IPS-11a (cell line): ENCODE data around the gene ZNF692.
A peak's percentile ranks its signal among the peaks of the same experiment; 100 is the strongest.
"Not testable (repeated sequence)": the region's sequence is repeated elsewhere in the genome, so short reads cannot be mapped to it uniquely, and the experiment has no call there.

Experiments used
- H3K4me3 ChIP-seq: one replicate; pipeline ENCODE4 v1.5.1; 2013; ENCODE audit warnings: low read depth, low read length, control low read depth

ZNF692 gene

GRCh38 chr1:248850124-248850523, 8.8 kb downstream of the ZNF692 start:
- no peak overlapping the region for H3K4me3 ChIP-seq

GRCh38 chr1:248849637-248850036, 9.2 kb downstream of the ZNF692 start:
- H3K4me3 ChIP-seq = no peak overlapping the region

- no peak overlapping the region for H3K4me3 ChIP-seq
Measured at GRCh38 chr1:248849152-248849551, 9.7 kb downstream of the ZNF692 start.

- no peak overlapping the region for H3K4me3 ChIP-seq
Measured at GRCh38 chr1:248848602-248849001, 10.3 kb downstream of the ZNF692 start.

- H3K4me3 ChIP-seq = no peak overlapping the region
Measured at GRCh38 chr1:248847956-248848561, 10.8 kb downstream of the ZNF692 start.

GRCh38 chr1:248847181-248847955, 11.5 kb downstream of the ZNF692 start:
- no peak overlapping the region for H3K4me3 ChIP-seq

GRCh38 chr1:248844526-248844925, 14.4 kb downstream of the ZNF692 start:
- no peak overlapping the region for H3K4me3 ChIP-seq

GRCh38 chr1:248843687-248844086, 15.2 kb downstream of the ZNF692 start:
- no peak overlapping the region for H3K4me3 ChIP-seq

GRCh38 chr1:248842781-248843331, 16.0 kb downstream of the ZNF692 start:
- no peak overlapping the region for H3K4me3 ChIP-seq

GRCh38 chr1:248841702-248842395, 17.0 kb downstream of the ZNF692 start:
- no peak overlapping the region for H3K4me3 ChIP-seq

GRCh38 chr1:248840946-248841345, 17.9 kb downstream of the ZNF692 start:
- no peak overlapping the region for H3K4me3 ChIP-seq

GRCh38 chr1:248839168-248839555, 19.7 kb downstream of the ZNF692 start:
- peak overlapping the region; percentile 88 for H3K4me3 ChIP-seq

- peak overlapping the region; percentile 88 for H3K4me3 ChIP-seq
Measured at GRCh38 chr1:248838357-248839167, 20.3 kb downstream of the ZNF692 start.

- peak within 1 kb of the TSS; percentile 88 for H3K4me3 ChIP-seq
Measured at GRCh38 chr1:248837781-248838356, 21.0 kb downstream of the ZNF692 start, which contains the start of gene ZNF672. Gene ZNF672 (plus strand): TSS chr1:248838224. CDS start chr1:248847275, 9,051 bp downstream.

- H3K4me3 ChIP-seq = peak overlapping the region; percentile 28
Measured at GRCh38 chr1:248837045-248837780, 21.7 kb downstream of the ZNF692 start.

GRCh38 chr1:248834343-248834940, 24.4 kb downstream of the ZNF692 start:
- H3K4me3 ChIP-seq = no peak overlapping the region

GRCh38 chr1:248831842-248832241, 27.0 kb downstream of the ZNF692 start:
- H3K4me3 ChIP-seq = no peak overlapping the region

- not testable (repeated sequence) for H3K4me3 ChIP-seq
Measured at GRCh38 chr1:248830718-248831017, 28.2 kb downstream of the ZNF692 start.

GRCh38 chr1:248828845-248829244, 30.0 kb downstream of the ZNF692 start:
- no peak overlapping the region for H3K4me3 ChIP-seq
